Measurements from ENCODE around the gene CPEB4.
A peak's percentile ranks its signal among the peaks of the same experiment; 100 is the strongest.

The CPEB4 gene

DNA sequence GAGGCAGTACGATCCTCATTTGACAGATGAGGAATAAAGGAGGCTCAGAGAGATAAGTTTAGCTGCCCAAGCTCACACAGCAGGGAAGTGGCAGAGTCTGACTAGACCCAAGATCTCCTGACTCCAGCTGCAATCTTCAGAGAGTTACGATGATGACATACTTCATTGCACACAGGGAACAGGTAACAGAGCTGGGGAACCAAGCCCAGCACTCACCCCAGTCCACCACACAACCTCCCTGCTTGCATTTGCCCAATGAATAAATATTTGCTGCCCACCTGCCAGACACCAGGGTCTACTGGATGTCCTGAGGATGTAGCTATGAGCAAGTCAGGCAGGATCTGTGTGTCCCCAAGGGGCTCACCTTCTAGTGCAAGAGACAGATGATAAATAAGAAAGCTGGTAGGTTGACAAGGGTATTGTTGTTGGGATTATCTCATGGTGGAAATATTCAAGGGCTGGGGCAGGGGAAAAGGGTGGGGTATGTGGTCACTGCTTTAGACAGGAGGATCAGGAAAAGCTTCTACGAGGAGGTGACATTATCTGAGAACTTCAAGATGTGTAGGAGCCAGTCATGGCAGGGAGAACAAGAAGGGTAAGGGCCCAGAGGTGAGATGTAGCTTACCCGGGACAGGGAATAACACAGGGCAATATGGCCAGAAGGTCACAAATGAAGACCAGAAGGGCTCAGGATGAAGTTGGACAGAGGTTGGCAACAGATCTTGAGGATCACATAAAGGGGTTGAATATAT is 28.6 kb upstream of the CPEB4 start:
- DNase-seq: peak; percentile 68

GRCh38 chr5:173862047-173862477 is 26.1 kb upstream of the CPEB4 start:
- peak; percentile 87 for DNase-seq

DNA sequence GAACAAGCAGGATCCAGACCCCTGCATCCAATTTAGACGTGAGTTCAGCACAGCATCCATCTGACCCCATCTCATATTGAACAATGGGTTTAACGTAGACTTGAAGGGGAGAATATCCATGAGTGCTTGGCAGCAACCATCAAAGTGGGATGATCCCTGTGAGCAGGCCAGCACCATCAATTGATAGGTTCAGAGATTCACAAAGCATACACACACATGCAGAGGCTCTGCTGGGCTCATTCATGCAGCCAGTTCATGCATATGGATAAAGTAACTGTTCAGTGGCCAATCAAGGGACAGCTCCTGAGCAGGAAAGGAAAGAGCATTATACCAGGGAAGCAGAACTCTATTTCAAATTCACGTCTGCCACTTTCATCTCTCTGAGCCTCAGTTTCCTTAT is 24.8 kb upstream of the CPEB4 start:
- DNase-seq: no peak

DNA sequence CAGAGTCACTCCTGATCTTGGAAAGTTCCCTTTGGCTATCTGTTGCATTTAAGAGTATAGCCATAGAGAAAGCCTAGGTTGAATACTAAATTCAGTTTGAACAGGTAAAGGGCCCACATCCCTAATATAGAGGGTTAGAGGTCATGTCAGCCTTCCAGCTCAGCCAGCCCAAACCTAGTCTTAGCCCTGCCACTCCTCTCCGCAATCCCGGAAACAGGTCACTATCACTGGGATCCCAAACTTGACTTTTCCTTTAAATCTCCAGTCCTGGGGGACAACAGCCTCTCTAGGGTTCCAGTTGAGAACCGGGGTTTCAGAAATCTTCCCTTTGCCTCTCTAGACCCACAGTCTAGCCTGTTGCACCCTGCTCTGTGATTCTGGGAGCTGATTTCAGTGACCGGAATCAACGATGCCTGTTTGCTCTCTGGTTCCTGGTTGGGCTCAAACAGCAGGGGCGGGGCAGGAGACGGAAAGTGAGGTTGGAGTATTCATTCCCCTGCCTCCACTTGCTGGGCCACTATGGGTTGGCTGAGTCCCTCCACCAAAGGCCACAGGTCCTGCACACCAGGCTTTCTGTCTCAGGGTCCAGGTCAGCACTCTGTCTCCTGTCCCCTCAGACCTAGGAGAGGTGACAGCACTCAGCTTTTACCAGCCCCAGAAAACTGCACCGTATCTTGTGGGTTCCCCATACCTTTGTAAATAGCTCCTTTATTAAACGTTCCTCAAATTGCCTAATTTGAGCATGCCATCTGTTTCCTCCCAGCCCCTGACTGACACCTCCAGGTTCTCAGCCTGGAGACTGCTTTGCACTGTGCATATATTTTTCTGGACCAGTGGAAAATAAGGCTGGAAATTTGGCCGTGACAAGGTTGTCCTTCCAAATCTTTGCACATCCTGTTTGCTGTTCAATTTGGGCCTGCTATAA is 23.8 kb upstream of the CPEB4 start:
- DNase-seq: peak; percentile 63

DNA sequence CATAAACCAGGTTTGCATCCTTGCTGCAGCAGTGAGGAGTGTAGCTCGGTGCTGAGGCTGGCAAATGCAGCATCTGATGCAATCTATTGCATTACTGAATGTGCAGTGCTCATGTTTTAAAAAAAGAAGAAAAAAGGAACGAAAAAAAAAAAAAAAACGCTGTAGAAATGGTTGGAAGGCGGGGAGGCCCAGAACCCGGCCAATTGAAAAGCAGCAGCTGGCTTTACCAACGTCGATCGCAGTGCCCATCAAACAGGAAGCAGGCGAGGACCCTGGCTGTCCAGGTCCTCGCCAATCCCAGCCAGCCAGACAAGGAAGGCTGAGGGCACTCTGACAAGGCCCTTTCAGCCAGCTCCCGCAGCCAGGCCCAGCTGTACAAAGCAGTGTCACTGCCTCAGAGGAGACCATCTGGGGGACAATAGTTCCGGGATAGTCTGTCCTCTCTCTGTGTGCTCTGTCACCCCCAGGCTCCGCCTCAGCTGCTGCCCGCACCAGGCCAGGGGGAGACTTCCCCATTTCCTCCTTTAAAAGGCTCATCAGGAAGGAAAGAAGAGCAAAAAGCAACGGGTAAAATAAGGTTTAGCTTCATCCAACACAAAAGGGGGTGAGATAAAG is 21.8 kb upstream of the CPEB4 start:
- DNase-seq: no peak

DNA sequence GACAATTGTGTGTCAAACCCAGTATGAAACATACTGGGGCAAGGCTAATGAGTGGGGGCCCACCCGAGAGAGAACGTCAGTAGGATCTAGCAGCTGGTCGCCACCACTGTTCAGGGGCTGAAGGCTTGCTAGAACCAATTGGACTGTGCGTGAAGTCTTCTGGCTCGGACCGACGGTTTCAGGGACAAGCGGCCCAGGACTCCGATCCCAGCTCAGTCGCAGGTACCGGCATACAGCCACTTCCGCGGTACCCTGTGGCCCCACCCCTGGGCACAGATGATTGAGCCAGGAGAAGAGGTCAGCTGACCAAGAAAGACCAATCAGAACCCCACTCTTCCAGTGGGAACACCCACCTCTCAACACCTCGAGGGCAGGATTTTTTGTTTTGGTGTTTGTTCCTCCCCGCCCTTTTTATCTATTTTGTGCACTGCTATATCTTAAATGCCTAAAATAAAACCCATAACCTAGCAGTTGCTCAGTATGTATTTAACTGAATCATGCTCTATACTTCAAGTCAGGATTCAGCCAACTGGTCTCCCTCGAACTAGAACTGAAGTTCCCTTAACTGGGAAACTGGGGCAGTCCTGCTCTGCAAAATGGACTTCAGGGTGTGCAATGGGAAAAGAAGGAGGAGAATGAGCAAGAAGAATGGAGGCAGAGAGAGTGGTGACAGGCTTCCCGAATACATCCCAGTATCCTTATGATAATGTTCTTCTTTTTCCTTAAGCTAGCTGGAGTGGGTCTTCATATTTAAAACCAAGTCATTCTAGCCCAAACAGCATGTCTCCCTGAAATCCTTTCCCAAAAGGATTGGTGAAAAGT is 21.1 kb upstream of the CPEB4 start:
- DNase-seq: peak; percentile 73

DNA sequence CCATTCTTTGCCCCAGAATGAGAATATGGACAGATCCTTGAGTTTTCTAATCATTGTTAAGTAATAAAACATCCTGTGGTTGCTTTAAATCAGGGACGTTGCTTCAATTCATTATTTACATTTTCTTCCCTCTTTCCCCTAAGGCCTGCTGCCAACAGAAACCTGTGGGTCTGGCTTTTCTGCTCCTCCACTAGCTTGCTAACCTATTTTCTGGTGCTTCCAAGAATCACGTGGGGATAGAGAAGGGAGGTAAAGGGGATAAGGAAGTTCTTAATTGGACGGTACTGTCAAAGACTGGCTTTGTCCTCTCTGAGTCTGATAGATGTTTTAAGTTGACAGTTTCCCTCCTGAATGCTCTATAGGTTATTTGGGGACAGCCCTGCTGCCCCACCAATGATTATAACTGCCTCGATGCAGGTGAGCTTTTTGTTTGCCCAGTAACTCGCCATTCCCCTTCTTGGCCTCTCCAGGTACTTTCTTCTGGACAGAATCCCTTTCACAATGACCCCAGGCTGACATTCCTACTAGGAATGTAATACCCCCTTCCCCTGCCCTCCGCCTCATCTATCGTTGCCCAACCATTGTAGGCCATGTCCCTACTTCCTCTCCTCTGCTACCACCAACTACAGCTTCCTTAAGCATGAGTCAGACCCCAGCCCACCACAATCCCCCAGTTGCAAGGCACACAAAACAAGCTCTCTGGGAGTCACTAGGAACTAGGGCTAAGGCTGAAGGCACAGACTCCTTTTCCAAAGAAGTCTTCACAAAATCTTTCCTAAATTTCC is 19.9 kb upstream of the CPEB4 start:
- DNase-seq: no peak

GRCh38 chr5:173869316-173869715 is 18.8 kb upstream of the CPEB4 start:
- DNase-seq: no peak

DNA sequence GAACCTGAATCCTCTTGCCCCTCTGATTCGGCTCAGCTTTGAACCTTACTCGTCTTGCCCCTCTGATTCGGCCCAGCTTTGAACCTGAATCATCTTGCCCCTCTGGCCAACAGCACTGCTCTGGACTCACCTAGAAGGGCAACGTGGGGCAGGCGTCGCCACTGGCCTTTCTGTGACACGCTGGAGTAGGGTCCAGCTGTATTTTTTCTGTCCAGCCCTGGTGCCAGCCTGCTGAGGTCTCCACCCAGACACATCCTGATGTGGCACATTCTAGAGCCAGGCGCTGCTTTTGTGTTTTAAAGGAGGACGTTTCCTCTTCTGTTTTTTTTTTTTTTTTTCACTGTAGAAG is 15.2 kb upstream of the CPEB4 start:
- no peak for DNase-seq

DNA sequence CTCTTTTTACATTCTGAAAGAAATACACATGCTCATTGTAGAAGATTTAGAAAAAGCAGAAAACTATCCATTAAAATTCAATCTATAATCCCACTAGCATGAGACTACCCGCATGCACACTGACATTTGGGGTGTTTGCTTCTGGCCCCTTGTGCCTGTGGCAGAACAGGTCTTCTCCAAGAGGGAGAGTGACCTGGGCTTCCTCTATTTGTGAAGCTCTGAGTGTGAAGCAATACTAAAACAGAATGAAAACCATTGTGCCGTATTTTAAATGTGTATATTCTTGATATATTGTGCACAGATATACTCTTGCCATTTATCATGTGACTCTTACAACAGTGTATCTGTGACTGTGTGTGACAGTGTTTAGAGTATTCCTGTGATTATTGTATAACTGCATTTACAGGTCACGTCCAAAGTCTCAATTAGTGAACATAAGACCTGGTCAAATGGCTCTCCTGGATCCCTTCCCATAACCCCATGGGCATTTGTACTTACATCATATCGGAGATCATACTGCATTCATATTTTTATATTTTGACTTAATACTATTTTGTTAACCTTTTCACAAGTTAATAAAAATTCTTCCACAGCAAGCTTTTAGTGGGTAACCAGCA is 14.7 kb upstream of the CPEB4 start:
- no peak for DNase-seq

- DNase-seq: no peak
These were observed 13.0 kb upstream of the CPEB4 start for GRCh38 chr5:173875189-173875588.

DNA sequence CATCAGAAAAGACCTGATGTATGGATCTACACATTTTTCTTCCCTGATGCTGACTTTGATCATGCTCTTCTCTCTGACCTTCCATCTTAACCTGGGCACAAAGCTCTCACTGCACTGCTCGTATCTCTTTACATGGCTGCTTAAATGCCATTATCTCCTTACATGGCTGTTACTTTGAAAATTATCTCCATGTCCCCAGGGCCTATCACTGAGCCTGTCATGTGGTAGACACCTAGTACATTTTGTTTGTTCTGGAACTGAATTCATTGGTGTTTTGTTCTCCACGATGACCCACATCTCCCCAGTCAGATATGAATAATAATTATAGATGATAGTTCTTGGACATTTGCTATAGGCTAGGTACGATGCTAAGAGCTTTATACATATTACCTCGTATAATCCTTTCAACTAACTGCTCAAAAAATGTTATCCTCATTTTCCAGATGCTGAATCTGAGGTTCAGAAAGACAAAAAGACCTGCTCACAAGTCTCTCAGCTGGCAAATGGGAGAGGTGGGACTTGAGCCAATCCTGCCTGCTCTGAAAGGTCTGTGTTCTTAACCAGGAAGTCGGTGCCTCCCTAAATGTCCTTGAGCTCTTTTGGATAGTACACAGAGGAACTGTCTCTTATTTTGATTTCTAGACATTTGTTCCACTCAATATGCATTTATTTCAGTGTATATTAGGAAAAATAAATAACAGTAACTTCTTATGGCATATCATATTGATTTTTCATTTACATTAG is 9.8 kb upstream of the CPEB4 start:
- DNase-seq: peak; percentile 85

DNA sequence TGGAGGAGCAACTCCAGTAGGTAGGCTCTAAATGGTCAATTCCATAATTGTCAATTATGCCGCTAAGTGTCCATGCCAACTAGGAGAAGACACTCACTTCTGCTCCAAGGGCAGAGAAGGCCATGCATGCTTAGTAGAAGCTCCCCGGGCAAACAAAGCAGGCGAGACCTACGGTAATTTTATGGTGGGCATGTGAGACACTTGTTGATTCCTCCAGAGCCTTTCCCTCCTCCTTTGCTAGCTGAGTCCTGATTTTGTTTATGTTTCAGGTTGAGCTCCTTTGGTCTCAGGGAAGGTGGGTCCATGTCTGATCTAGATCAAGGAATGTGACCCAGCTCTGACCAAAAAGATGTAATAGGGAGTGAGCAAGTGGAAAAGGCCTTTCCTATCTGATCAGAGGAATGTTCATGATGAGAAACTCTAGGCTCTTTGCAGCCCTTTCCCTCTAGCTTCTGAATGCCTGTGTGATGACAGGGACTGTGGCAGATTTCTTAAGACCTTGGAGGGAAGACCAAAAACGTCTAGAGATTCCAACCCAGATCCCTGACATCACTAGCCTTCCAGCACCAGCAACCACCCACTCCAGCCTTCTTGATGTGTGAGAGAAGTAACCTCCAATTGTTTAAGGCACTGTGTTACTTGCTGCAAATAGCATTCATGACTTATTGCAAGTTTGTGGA is 7.7 kb upstream of the CPEB4 start:
- DNase-seq: no peak

- no peak for DNase-seq
These were observed 6.2 kb upstream of the CPEB4 start for GRCh38 chr5:173881811-173882575.

DNA sequence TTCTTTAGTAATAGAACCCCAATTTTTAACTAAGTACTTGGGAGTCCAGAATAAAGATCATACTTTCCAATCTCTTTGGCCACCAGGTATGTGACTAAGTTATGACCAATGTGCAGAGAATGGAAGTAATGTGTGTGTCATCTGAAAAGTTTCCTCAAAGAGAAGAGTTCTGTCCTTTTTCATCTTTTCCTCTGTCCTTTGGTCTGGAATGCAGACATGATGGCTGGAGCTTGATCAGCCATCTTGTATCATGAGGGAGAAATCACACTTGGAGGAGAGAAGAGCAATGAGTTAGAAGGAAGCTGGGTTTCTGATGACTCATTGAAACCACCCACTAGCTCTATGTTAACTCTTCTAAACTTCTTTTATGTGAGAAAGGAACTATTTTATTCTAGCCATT is 5.5 kb upstream of the CPEB4 start:
- no peak for DNase-seq

GRCh38 chr5:173883347-173883924 is 4.7 kb upstream of the CPEB4 start:
- no peak for DNase-seq

- peak; percentile 89 for DNase-seq
These were observed 3.6 kb upstream of the CPEB4 start for GRCh38 chr5:173884402-173885053.

DNA sequence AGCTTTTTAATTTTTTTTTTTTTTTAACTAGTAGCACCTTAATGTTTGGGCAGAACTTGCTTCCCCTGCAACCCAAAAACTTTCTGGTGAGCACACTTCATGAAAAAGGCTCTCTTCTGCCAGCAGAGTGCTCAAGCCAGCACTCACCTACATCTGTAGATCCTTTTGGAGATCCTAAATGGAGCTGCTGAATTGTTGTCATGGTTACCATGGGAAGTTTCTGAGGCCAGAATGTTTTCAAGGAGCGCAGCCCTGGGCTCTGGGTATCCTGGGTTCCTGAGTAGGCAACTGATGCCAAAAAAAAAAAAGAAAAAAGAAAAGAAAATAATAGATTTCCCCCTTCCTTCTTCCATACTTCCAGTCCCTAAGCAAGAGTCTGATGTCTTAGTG is 3.1 kb upstream of the CPEB4 start:
- no peak for DNase-seq

All from hematopoietic multipotent progenitor cell treated with erythropoietin and hydrocortisone succinate and interleukin-3 and kit ligand, for 8 days (in vitro differentiated cells).